H1 (cell line): Measurements from ENCODE around the gene UQCC5. TPM values are rescaled to one million over a fixed set of nuclear protein-coding genes. Genes with fewer than 3 reads are reported as not detected.
A peak's percentile ranks its signal among the peaks of the same experiment; 100 is the strongest.

Experiments
- CTCF ChIA-PET: fragments of 300-600 bp; sonication (Branson Sonifier 250); formaldehyde crosslinking; loops from one replicate; lab custom pipeline; 2021; ENCODE audit not compliant: partially characterized antibody; lab: Charles Lee
- POLR2A ChIA-PET: fragments of 300-600 bp; sonication (Branson Sonifier 250); formaldehyde crosslinking; loops from one replicate; lab custom pipeline; 2021; ENCODE audit warnings: inconsistent platforms; ENCODE audit not compliant: partially characterized antibody; lab: Charles Lee
- DNase-seq, 2 experiments: peaks; one replicate each; pipeline versions ENCODE4 v3.0.0 to v3.0.0-alpha.2; 2010 to 2022; ENCODE audit warnings: low spot score in 2 of 2, low read depth in 1 of 2, mixed read lengths in 1 of 2
- FAIRE-seq: peaks from 2 replicates; lab custom pipeline; 2011; peaks lifted over from hg19 to GRCh38; lab: Jason Lieb, UNC
- H2AFZ ChIP-seq: 2 replicates; pipeline ENCODE4 v1.8.1; 2012; ENCODE audit warnings: low read length, inconsistent platforms
- H2AK5ac ChIP-seq: 2 replicates; pipeline ENCODE4 v1.6.1; 2013; ENCODE audit warnings: low read depth, low read length
- H2BK120ac ChIP-seq: replicated peaks from 2 replicates; pipeline ENCODE3; 2013; ENCODE audit warnings: low read depth, low read length, inconsistent platforms
- H2BK12ac ChIP-seq: 2 replicates; pipeline ENCODE4 v1.6.1; 2013; ENCODE audit warnings: low read depth, low read length
- H2BK15ac ChIP-seq: 2 replicates; pipeline ENCODE4 v1.6.1; 2013; ENCODE audit warnings: low read length
- H2BK20ac ChIP-seq: 2 replicates; pipeline ENCODE4 v1.6.1; 2013; ENCODE audit warnings: low read length
- H2BK5ac ChIP-seq: 2 replicates; pipeline ENCODE4 v1.6.1; 2013; ENCODE audit warnings: low read depth, low read length
- H3K14ac ChIP-seq: 2 replicates; pipeline ENCODE4 v1.6.1; 2013; ENCODE audit warnings: inconsistent platforms; ENCODE audit not compliant: insufficient read length
- H3K18ac ChIP-seq: 2 replicates; pipeline ENCODE4 v1.6.1; 2013; ENCODE audit warnings: low read length; ENCODE audit errors: extremely low read depth
- H3K23ac ChIP-seq: 2 replicates; pipeline ENCODE4 v1.6.1; 2013; ENCODE audit warnings: inconsistent platforms; ENCODE audit not compliant: insufficient read length
- H3K23me2 ChIP-seq: 2 replicates; pipeline ENCODE4 v1.6.1; 2013; ENCODE audit warnings: low read depth, low read length
- H3K27ac ChIP-seq: 2 replicates; pipeline ENCODE4 v1.6.1; 2011; ENCODE audit warnings: low read depth, low read length, inconsistent platforms
- H3K27me3 ChIP-seq, 4 experiments: replicated peaks in 1 of 4; 1 replicate in 1 of 4; 2 replicates in 3 of 4; pipeline versions ENCODE4 v1.6.1 to v1.8.1; 2011 to 2013; ENCODE audit warnings: low read length in 3 of 4, mild to moderate bottlenecking in 3 of 4, inconsistent platforms in 2 of 4, mixed read lengths in 2 of 4, moderate library complexity in 1 of 4; ENCODE audit not compliant: control insufficient read depth in 3 of 4, insufficient read depth in 3 of 4; ENCODE audit errors: extremely low read depth in 1 of 4
- H3K36me3 ChIP-seq, 4 experiments: 2 replicates each; pipeline versions ENCODE4 v1.6.1 to v1.8.1; 2011 to 2013; ENCODE audit warnings: mild to moderate bottlenecking in 4 of 4, low read length in 3 of 4, moderate library complexity in 2 of 4, control low read depth in 1 of 4, inconsistent platforms in 1 of 4; ENCODE audit not compliant: insufficient read depth in 4 of 4, control insufficient read depth in 2 of 4
- H3K4ac ChIP-seq: replicated peaks from 2 replicates; pipeline ENCODE3; 2013; ENCODE audit warnings: low read length, low read depth, mixed read lengths, inconsistent platforms; ENCODE audit not compliant: insufficient read length
- H3K4me1 ChIP-seq, 4 experiments: replicated peaks in 1 of 4; 1 replicate in 1 of 4; 2 replicates in 3 of 4; pipeline versions ENCODE4 v1.6.1 to v1.8.1; 2011 to 2013; ENCODE audit warnings: low read length in 3 of 4, inconsistent platforms in 2 of 4, mixed read lengths in 1 of 4; ENCODE audit not compliant: insufficient read depth in 4 of 4, control insufficient read depth in 3 of 4
- H3K4me2 ChIP-seq, 2 experiments: 2 replicates each; pipeline versions ENCODE4 v1.6.1 to v1.8.1; 2011 to 2013; ENCODE audit warnings: low read depth in 2 of 2, low read length in 2 of 2, control low read depth in 1 of 2, inconsistent platforms in 1 of 2, mild to moderate bottlenecking in 1 of 2; ENCODE audit not compliant: insufficient read depth in 1 of 2
- H3K4me3 ChIP-seq, 4 experiments: fragments of 200-600, 300-600 bp in 1 of 4; sonication (generic), shearing (Covaris generic), sonication (Bioruptor Twin) in 1 of 4; 2 replicates each; pipeline versions ENCODE4 v1.5.1 to v1.8.1; 2011 to 2016; ENCODE audit warnings: low read length in 4 of 4, low read depth in 3 of 4, control low read depth in 2 of 4, inconsistent platforms in 2 of 4, mild to moderate bottlenecking in 2 of 4, mixed read lengths in 1 of 4, moderate library complexity in 1 of 4; ENCODE audit not compliant: insufficient read depth in 2 of 4; ENCODE audit errors: extremely low read depth in 1 of 4
- H3K56ac ChIP-seq: replicated peaks from 2 replicates; pipeline ENCODE3; 2013; ENCODE audit warnings: low read depth, mild to moderate bottlenecking, mixed read lengths, low read length, inconsistent platforms; ENCODE audit not compliant: insufficient read length
- H3K79me1 ChIP-seq: 2 replicates; pipeline ENCODE4 v1.6.1; 2013; ENCODE audit warnings: low read depth, low read length, control low read depth
- H3K79me2 ChIP-seq, 2 experiments: 2 replicates each; pipeline versions ENCODE4 v1.6.1 to v1.8.1; 2012 to 2013; ENCODE audit warnings: low read length in 2 of 2, mild to moderate bottlenecking in 2 of 2, inconsistent platforms in 1 of 2; ENCODE audit not compliant: insufficient read depth in 2 of 2, control insufficient read depth in 1 of 2
- H3K9ac ChIP-seq, 4 experiments: replicated peaks in 1 of 4; 1 replicate in 1 of 4; 2 replicates in 3 of 4; pipeline versions ENCODE4 v1.6.1 to v1.8.1; 2011 to 2013; ENCODE audit warnings: low read depth in 3 of 4, low read length in 3 of 4, control low read depth in 2 of 4, mild to moderate bottlenecking in 2 of 4, moderate library complexity in 2 of 4, inconsistent platforms in 1 of 4; ENCODE audit errors: extremely low read depth in 1 of 4
- H3K9me3 ChIP-seq, 2 experiments: 2 replicates each; pipeline versions ENCODE4 v1.6.1 to v1.8.1; 2012 to 2013; ENCODE audit warnings: mild to moderate bottlenecking in 2 of 2, moderate library complexity in 2 of 2, control low read depth in 1 of 2, inconsistent platforms in 1 of 2, low read depth in 1 of 2, low read length in 1 of 2, mixed read lengths in 1 of 2; ENCODE audit not compliant: insufficient read depth in 2 of 2
- H4K20me1 ChIP-seq, 2 experiments: replicated peaks in 1 of 2; 2 replicates each; pipeline versions ENCODE3 to v1.8.1; 2011 to 2013; ENCODE audit warnings: inconsistent platforms in 2 of 2, low read length in 2 of 2, mild to moderate bottlenecking in 1 of 2; ENCODE audit not compliant: insufficient read depth in 2 of 2, control insufficient read depth in 1 of 2
- H4K5ac ChIP-seq: 2 replicates; pipeline ENCODE4 v1.6.1; 2013; ENCODE audit warnings: low read length, low read depth, mixed read lengths, inconsistent platforms; ENCODE audit not compliant: insufficient read length
- H4K8ac ChIP-seq: 2 replicates; pipeline ENCODE4 v1.8.0; 2013; ENCODE audit warnings: mild to moderate bottlenecking, moderate library complexity, low read length, inconsistent platforms; ENCODE audit not compliant: insufficient read depth; ENCODE audit errors: extremely low read depth
- H4K91ac ChIP-seq: replicated peaks from 2 replicates; pipeline ENCODE3; 2013; ENCODE audit warnings: low read length, mixed read lengths, inconsistent platforms; ENCODE audit not compliant: insufficient read length
- CBX8 ChIP-seq: fragments of 300-800, 300-1000 bp; sonication (generic); IDR thresholded peaks from 2 replicates; pipeline ENCODE4 v1.7.1; 2016; ENCODE audit warnings: low read depth, low read length, borderline replicate concordance
- E2F6 ChIP-seq: IDR thresholded peaks from 2 replicates; pipeline ENCODE4 v1.6.1; 2012; ENCODE audit warnings: inconsistent platforms
- EP300 ChIP-seq, 2 experiments: IDR thresholded peaks; 1 replicate in 1 of 2; 2 replicates in 1 of 2; pipeline ENCODE4 v1.6.1; 2011 to 2012; ENCODE audit warnings: low read depth in 2 of 2, low read length in 2 of 2, mild to moderate bottlenecking in 2 of 2, borderline replicate concordance in 1 of 2, inconsistent platforms in 1 of 2, moderate library complexity in 1 of 2
- TAF1 ChIP-seq: IDR thresholded peaks from 2 replicates; pipeline ENCODE4 v1.6.1; 2011; ENCODE audit warnings: mild to moderate bottlenecking, low read depth, low read length
- WGBS, 2 experiments: shearing (Covaris generic) in 1 of 2; methylation state at CpG; one replicate each; pipeline versions ENCODE4 v1.1.6 to v1.1.7; 2013 to 2015; ENCODE audit warnings: low lambda C conversion rate in 2 of 2, mixed read lengths in 2 of 2, inconsistent platforms in 1 of 2, low coverage in 1 of 2, missing lambda C conversion rate in 1 of 2; ENCODE audit not compliant: insufficient replicate concordance in 2 of 2, insufficient coverage in 1 of 2, insufficient read length in 1 of 2; ENCODE audit errors: extremely low coverage in 1 of 2, missing lambda C conversion rate in 1 of 2; 5-methylcytosine and 5-hydroxymethylcytosine counted together
- polyA plus RNA-seq, 7 experiments: library from polyadenylated mRNA; depleted of rRNA in 3 of 7; stranded (reverse) in 5 of 7; unstranded in 2 of 7; fragments of >200 nt in 5 of 7; fragments of 200-250 nt in 2 of 7; gene quantifications; 1 replicate in 5 of 7; 2 replicates in 1 of 7; 4 replicates in 1 of 7; pipeline versions ENCODE4 v1.2.1 to v1.2.3, GENCODE V29; 2011 to 2013; ENCODE audit warnings: missing spikeins in 2 of 7, mixed read lengths in 2 of 7
- total RNA-seq: library from RNA; stranded (reverse); fragmentation: NEBNext Ultra II Directional; extraction: Animal tissue kit (Norgen Biotek cat#: 25700); gene quantifications from 2 replicates; pipeline ENCODE4 v1.2.1, GENCODE V29; 2021

Gene UQCC5
- total and polyA plus RNA-seq, 2 of the 8 experiments (the other 6 are each of a cell fraction or from before 2014, with no cell fraction given): 35.0 to 37.7 TPM

GRCh38 chr3:52534281-52535183, 1.9 kb upstream of the UQCC5 start:
- peak overlapping the region; percentile 73 to 89 for H3K4me2 ChIP-seq
- H4K20me1 ChIP-seq: peaks cover 12 to 35% of the 10 kb centered on the region in 2 experiments
- DNase-seq (no peak), FAIRE-seq (no peak)
- 0 out of 2 replicates have a peak overlapping the region, but pooled peaks have one; percentile 23 for H2BK12ac ChIP-seq
- POLR2A ChIA-PET: interaction anchor here (1.0 to 2.6 kb wide), 2 partner anchors 11 to 85 kb away, joined by 3 to 16 read pairs; no protein-coding TSS in a partner anchor
- peak overlapping the region; percentile 69 for H3K4ac ChIP-seq
- H2BK120ac ChIP-seq: no peak overlapping the region
- peak overlapping the region; percentile 81; the same call in 1 of the 2 replicates for H4K8ac ChIP-seq
- no peak overlapping the region for H3K14ac ChIP-seq
- WGBS, 2 experiments: 61% methylated on average over 56 of the region's 57 CpGs; no CpG with 5 or more reads in 1 of the 2 experiments
- peaks cover 36% of the 10 kb centered on the region for H3K79me1 ChIP-seq
- H2AFZ ChIP-seq: no peak overlapping the region
- no peaks in the 10 kb centered on the region for H3K9me3 ChIP-seq
- H2BK5ac ChIP-seq: no peak overlapping the region
- peaks cover 0 to 4% (median 0%) of the 10 kb centered on the region in 4 experiments; a peak in 5 of 8 replicates for H3K36me3 ChIP-seq
- no peak overlapping the region for H2BK20ac ChIP-seq
- no peak overlapping the region for H3K23ac ChIP-seq
- H3K9ac ChIP-seq: peak overlapping the region in 2 of 4 experiments; percentile 8 to 35; a peak in 3 of 7 replicates
- H3K56ac ChIP-seq: no peak overlapping the region
- CTCF ChIA-PET: no interaction called here
- peak overlapping the region; percentile 56 to 68 (median 66) for H3K4me3 ChIP-seq
- H4K91ac ChIP-seq: peak overlapping the region; percentile 59
- H3K23me2 ChIP-seq: peaks cover 26% of the 10 kb centered on the region
- no peaks in the 10 kb centered on the region for H3K27me3 ChIP-seq
- H2AK5ac ChIP-seq: no peak overlapping the region
- peaks cover 12 to 57% of the 10 kb centered on the region in 2 experiments for H3K79me2 ChIP-seq
- H3K18ac ChIP-seq: peak overlapping the region; percentile 60
- peak overlapping the region; percentile 81; the same call in 1 of the 2 replicates for H2BK15ac ChIP-seq
- H3K4me1 ChIP-seq: peaks cover 7 to 33% (median 19%) of the 10 kb centered on the region in 4 experiments
- H3K27ac ChIP-seq: 0 out of 2 replicates have a peak overlapping the region, but pooled peaks have one; percentile 3
- TF ChIP-seq TAF1 (no peak), CBX8 (no peak), EP300 (IDR thresholded peaks at IDR 0.05; ENCODE audit: borderline replicate concordance in 1 of 2, low read depth in 2 of 2, low read length in 2 of 2) (no peak), E2F6 (0 out of 2 replicates have a peak, but pooled peaks have one; percentile 38)
- TF ChIP-seq, all 59 proteins: peak for 1
- H4K5ac ChIP-seq: peak overlapping the region; percentile 14
